HL-60 (cell line): Measurements from ENCODE around the gene AHRR.
"Not testable (repeated sequence)": the region's sequence is repeated elsewhere in the genome, so short reads cannot be mapped to it uniquely, and the experiment has no call there.

Experiments
- DNase-seq, 2 experiments: peaks; one replicate each; pipeline ENCODE4 v3.0.0-alpha.2; 2010 to 2020; ENCODE audit warnings: low read depth in 1 of 2, low spot score in 1 of 2
- H3K27ac ChIP-seq: fragments of 250-450 bp; sonication (Bioruptor Pico); replicated peaks from 2 replicates; pipeline ENCODE4 v1.5.1; 2020; ENCODE audit warnings: mild to moderate bottlenecking, moderate library complexity
- H3K27me3 ChIP-seq: fragments of 250-450 bp; sonication (Bioruptor Pico); 2 replicates; pipeline ENCODE4 v1.5.1; 2021; ENCODE audit warnings: mild to moderate bottlenecking, moderate library complexity; ENCODE audit not compliant: insufficient read depth, poor library complexity, severe bottlenecking
- H3K4me3 ChIP-seq: replicated peaks from 2 replicates; pipeline ENCODE4 v1.5.1; 2011; ENCODE audit warnings: mild to moderate bottlenecking, control low read depth, low read length; ENCODE audit not compliant: insufficient read depth
- GABPA ChIP-seq: IDR thresholded peaks from 2 replicates; pipeline ENCODE4 v1.6.1; 2012; ENCODE audit warnings: low read depth
- POLR2AphosphoS5 ChIP-seq: IDR thresholded peaks from 2 replicates; pipeline ENCODE4 v1.6.1; 2012; ENCODE audit warnings: low read depth
- SPI1 ChIP-seq: IDR thresholded peaks from 2 replicates; pipeline ENCODE4 v1.6.1; 2012; ENCODE audit warnings: low read depth, mild to moderate bottlenecking, borderline replicate concordance
- TF ChIP-seq, protein P1 (sequence below): IDR thresholded peaks from one replicate; pipeline ENCODE4 v1.5.1; 2011; ENCODE audit warnings: low read length, control low read depth, inconsistent platforms; ENCODE audit not compliant: insufficient read depth
- TF ChIP-seq, protein P2 (sequence below): IDR thresholded peaks from 2 replicates; pipeline ENCODE4 v1.6.1; 2012; ENCODE audit warnings: low read depth; ENCODE audit not compliant: insufficient replicate concordance

Gene AHRR

DNA sequence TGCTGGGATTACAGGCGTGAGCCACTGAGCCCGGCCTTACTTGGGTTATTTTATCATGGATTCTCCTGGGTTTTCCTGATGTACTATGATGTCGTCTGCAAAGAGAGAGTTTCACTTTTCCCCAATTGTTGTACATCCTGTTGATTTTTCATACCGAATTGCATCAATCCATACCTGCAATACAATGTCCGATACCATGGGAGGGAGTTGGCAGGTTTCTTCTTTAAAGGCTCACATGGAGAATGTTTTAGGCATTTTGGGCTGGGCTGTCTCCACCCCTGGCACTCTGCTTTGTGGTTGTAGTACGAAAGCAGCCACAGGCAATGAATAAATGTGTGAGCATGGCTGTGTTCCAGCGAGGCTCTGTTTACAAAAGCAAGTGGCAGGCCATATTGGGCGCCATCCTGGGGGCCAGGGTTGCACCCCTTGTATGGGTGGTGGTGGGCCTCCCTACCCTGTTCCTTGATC is 86.3 kb downstream of the AHRR start:
- no peaks in the 10 kb centered on the region for H3K27me3 ChIP-seq
- DNase-seq, result no peak
- H3K4me3 ChIP-seq, result no peak overlapping the region
- TF ChIP-seq, protein P1, sequence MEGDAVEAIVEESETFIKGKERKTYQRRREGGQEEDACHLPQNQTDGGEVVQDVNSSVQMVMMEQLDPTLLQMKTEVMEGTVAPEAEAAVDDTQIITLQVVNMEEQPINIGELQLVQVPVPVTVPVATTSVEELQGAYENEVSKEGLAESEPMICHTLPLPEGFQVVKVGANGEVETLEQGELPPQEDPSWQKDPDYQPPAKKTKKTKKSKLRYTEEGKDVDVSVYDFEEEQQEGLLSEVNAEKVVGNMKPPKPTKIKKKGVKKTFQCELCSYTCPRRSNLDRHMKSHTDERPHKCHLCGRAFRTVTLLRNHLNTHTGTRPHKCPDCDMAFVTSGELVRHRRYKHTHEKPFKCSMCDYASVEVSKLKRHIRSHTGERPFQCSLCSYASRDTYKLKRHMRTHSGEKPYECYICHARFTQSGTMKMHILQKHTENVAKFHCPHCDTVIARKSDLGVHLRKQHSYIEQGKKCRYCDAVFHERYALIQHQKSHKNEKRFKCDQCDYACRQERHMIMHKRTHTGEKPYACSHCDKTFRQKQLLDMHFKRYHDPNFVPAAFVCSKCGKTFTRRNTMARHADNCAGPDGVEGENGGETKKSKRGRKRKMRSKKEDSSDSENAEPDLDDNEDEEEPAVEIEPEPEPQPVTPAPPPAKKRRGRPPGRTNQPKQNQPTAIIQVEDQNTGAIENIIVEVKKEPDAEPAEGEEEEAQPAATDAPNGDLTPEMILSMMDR, result no peak
- TF ChIP-seq GABPA (no peak), POLR2AphosphoS5 (no peak), SPI1 (no peak)
- TF ChIP-seq, protein P2, sequence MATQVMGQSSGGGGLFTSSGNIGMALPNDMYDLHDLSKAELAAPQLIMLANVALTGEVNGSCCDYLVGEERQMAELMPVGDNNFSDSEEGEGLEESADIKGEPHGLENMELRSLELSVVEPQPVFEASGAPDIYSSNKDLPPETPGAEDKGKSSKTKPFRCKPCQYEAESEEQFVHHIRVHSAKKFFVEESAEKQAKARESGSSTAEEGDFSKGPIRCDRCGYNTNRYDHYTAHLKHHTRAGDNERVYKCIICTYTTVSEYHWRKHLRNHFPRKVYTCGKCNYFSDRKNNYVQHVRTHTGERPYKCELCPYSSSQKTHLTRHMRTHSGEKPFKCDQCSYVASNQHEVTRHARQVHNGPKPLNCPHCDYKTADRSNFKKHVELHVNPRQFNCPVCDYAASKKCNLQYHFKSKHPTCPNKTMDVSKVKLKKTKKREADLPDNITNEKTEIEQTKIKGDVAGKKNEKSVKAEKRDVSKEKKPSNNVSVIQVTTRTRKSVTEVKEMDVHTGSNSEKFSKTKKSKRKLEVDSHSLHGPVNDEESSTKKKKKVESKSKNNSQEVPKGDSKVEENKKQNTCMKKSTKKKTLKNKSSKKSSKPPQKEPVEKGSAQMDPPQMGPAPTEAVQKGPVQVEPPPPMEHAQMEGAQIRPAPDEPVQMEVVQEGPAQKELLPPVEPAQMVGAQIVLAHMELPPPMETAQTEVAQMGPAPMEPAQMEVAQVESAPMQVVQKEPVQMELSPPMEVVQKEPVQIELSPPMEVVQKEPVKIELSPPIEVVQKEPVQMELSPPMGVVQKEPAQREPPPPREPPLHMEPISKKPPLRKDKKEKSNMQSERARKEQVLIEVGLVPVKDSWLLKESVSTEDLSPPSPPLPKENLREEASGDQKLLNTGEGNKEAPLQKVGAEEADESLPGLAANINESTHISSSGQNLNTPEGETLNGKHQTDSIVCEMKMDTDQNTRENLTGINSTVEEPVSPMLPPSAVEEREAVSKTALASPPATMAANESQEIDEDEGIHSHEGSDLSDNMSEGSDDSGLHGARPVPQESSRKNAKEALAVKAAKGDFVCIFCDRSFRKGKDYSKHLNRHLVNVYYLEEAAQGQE, result no peak
- no peak overlapping the region for H3K27ac ChIP-seq

DNA sequence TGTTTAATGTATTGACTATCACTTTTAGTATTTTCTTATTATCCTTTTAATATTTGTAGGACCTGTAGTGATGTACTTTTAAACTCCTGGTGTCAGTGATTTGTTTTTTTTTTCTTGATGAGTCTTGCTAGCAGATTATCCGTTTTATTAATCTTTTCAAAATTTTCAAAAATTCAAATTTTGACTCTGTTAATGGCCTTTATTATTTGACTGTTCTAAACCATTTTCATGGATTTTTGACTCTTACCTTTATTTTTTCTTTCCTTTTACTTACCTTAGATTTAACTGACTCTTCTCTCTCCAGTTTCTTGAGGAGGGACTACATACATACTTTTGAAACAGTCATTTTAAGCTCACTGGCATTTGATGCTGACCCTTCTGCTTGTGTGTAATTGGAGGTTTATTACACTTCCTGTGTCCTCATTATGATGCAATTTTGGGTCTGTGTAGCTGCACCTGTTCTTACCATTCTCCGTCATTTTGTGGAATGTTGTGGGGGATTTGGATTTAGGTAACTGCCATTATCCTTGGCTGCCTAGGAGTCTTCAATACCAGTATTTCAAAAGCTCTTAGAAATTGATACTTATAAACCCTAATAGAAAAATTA is 89.5 kb downstream of the AHRR start:
- H3K27ac ChIP-seq, result peak overlapping the region; percentile 50
- peak in 1 of 2 experiments; percentile 74 for DNase-seq

DNA sequence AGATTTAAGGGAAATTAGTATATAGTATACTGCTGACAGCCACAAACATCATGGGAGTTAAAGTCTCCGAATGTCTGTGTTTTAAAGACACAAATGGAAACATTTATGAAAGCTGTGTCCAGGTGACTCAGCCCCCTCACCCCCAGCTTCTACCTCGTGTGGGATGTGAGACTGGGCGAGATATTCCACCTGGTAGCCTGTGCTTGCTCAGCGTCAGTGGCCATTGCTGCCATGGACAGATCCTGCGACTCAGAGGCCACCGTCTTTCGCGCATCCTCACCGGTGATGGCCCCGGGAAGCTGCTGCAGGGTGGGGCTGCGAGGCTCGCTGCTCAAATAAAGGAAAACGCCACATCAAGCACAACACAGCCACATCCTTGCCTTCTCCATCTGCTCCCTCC is 90.2 kb downstream of the AHRR start:
- TF ChIP-seq GABPA (no peak), POLR2AphosphoS5 (no peak), SPI1 (no peak)
- TF ChIP-seq, protein P1, result no peak
- TF ChIP-seq, protein P2, result no peak
- no peak for DNase-seq
- Histone ChIP-seq H3K4me3 (no peak overlapping the region), H3K27ac (peak overlapping the region; percentile 50), H3K27me3 (no peaks in the 10 kb centered on the region)

More for the DNA sequence above, 89.5 kb downstream of the AHRR start:
- no peak for TF ChIP-seq SPI1
- peak; percentile 40; the same call in 1 of the 2 replicates for TF ChIP-seq POLR2AphosphoS5
- no peak overlapping the region for H3K4me3 ChIP-seq
- H3K27me3 ChIP-seq, result no peaks in the 10 kb centered on the region

DNA sequence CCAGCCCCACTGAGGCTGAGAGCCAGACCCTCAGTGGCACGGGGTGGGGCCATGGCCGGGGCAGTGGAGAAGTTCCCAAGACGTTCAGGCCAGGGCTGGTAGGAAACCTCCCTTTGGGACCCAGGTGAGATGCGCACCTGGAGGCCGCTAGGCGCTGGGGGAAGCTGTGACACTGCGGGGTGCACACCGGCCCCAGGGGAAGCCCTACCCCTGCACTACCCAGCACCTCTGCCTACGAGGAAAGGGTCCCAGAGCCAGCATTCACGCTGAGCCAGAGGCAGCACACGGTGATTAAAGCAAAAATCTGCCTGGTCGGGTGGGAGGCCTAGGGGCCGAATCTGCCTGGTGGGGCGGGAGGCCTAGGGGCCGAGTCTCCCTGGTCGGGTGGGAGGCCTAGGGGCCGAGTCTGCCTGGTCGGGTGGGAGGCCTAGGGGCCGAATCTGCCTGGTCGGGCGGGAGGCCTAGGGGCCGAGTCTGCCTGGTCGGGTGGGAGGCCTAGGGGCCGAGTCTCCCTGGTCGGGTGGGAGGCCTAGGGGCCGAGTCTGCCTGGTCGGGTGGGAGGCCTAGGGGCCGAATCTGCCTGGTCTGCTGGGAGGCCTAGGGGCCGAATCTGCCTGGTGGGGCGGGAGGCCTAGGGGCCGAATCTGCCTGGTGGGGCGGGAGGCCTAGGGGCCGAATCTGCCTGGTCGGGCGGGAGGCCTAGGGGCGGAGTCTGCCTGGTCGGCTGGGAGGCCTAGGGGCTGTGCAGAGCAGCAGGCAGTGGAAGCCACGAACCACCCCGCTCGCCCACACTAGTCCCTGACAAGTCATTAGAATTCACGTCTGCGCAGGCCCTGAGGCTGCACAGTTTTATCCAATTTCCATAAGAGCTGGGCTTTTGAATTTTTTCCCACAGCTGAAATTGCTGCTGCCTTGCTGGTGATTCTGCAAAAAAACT is 93.7 kb downstream of the AHRR start:
- peak overlapping the region; percentile 86 for H3K27ac ChIP-seq
- H3K27me3 ChIP-seq, H3K4me3 ChIP-seq: not testable (repeated sequence)
- peak; percentile 43; the same call in 1 of the 2 replicates for TF ChIP-seq POLR2AphosphoS5
- peak in 1 of 2 experiments; percentile 89 for DNase-seq
